ENCODE measurements around the gene TGIF2. TPM values are rescaled to one million over a fixed set of nuclear protein-coding genes. Genes with fewer than 3 reads are reported as not detected.
A peak's percentile ranks its signal among the peaks of the same experiment; 100 is the strongest.

TGIF2 gene
- total and polyA plus RNA-seq, 7 experiments from 2014 or later, result 32.1 to 44.3 (median 37.7) TPM

- CTCF ChIA-PET, result interaction anchor here (0.6 to 3.2 kb wide), 5 partner anchors 16 to 240 kb away, joined by 3 to 24 read pairs (median 4); partner anchors contain the start of gene RAB5IF
- Mint-ChIP-seq H3K27me3 (no peaks in the 10 kb centered on the region), H3K9me3 (peaks cover 0 to 6% (median 0%) of the 10 kb centered on the region in 11 donors), H3K4me1 (peaks cover 30 to 58% (median 43%) of the 10 kb centered on the region in 7 donors), H3K36me3 (peaks cover 4 to 24% (median 8%) of the 10 kb centered on the region in 5 donors), H3K4me3 (peak overlapping the region; percentile 88 to 97 (median 90)), H3K27ac (peak overlapping the region; percentile 80 to 99 (median 95))
- intact Hi-C loops (cut with micrococcal nuclease), result loop anchor here in 1 of 2 donors (10.0 kb wide), 1 partner anchor 1481 kb away; the partner anchor contains the start of gene TRPC4AP
- peaks cover 6 to 31% (median 9%) of the 10 kb centered on the region in 3 experiments for H3K36me3 ChIP-seq (ENCODE audit: control insufficient read depth in 2 of 3, insufficient read depth in 3 of 3, low read length in 3 of 3)
- no peak overlapping the region for H3K27ac ChIP-seq (ENCODE audit: low read depth, low read length)
- no peak overlapping the region for H3K4me3 ChIP-seq (ENCODE audit: low read length)
- peaks cover 13 to 34% of the 10 kb centered on the region in 2 donors for H3K4me1 ChIP-seq (ENCODE audit: control insufficient read depth in 2 of 2, insufficient read depth in 2 of 2, low read length in 2 of 2)
- DNase-seq, result no peak
- POLR2A ChIA-PET, result interaction anchor here (1.0 to 7.4 kb wide), 3 partner anchors 19 to 70 kb away, joined by 4 to 123 read pairs (median 13); partner anchors contain the start of genes RAB5IF and SLA2
- H3K27me3 ChIP-seq (ENCODE audit: control insufficient read depth in 2 of 2, insufficient read depth in 2 of 2, low read length in 2 of 2), result no peaks in the 10 kb centered on the region
- no peaks in the 10 kb centered on the region for H3K9me3 ChIP-seq (ENCODE audit: control insufficient read depth in 2 of 3, low read length in 3 of 3)
- ATAC-seq, result no peak
Measured at GRCh38 chr20:36576081-36576445, 2.7 kb downstream of the TGIF2 start.

- H3K36me3 Mint-ChIP-seq, result peaks cover 4 to 32% (median 14%) of the 10 kb centered on the region in 5 donors
- ChIA-PET POLR2A (interaction anchor here (0.6 to 3.8 kb wide), 4 partner anchors 9 to 27 kb away, joined by 3 to 13 read pairs (median 5); partner anchors contain the start of gene RAB5IF), CTCF (interaction anchor here (0.7 kb wide), 1 partner anchor 12 kb away, joined by 3 read pairs; no protein-coding TSS in a partner anchor)
- no peak for ATAC-seq
- intact Hi-C loops (cut with micrococcal nuclease), result loop anchor here in 1 of 2 donors (10.0 kb wide), 1 partner anchor 1484 kb away; the partner anchor contains the start of gene TRPC4AP
- DNase-seq, result no peak
- H3K4me3 ChIP-seq (ENCODE audit: low read length), result no peak overlapping the region
- H3K27ac ChIP-seq (ENCODE audit: low read depth, low read length), result no peak overlapping the region
- peaks cover 6 to 49% (median 9%) of the 10 kb centered on the region in 3 experiments for H3K36me3 ChIP-seq (ENCODE audit: control insufficient read depth in 2 of 3, insufficient read depth in 3 of 3, low read length in 3 of 3)
- peaks cover 0 to 4% (median 0%) of the 10 kb centered on the region in 11 donors for H3K9me3 Mint-ChIP-seq
- no peak overlapping the region for H3K4me3 Mint-ChIP-seq
- no peaks in the 10 kb centered on the region for H3K9me3 ChIP-seq (ENCODE audit: control insufficient read depth in 2 of 3, low read length in 3 of 3)
- no peaks in the 10 kb centered on the region for H3K27me3 ChIP-seq (ENCODE audit: control insufficient read depth in 2 of 2, insufficient read depth in 2 of 2, low read length in 2 of 2)
- H3K4me1 ChIP-seq (ENCODE audit: control insufficient read depth in 2 of 2, insufficient read depth in 2 of 2, low read length in 2 of 2), result peaks cover 8 to 27% of the 10 kb centered on the region in 2 donors
- no peaks in the 10 kb centered on the region for H3K27me3 Mint-ChIP-seq
- H3K27ac Mint-ChIP-seq, result peak overlapping the region in 4 of 9 donors; percentile 25 to 48 (median 32)
- peaks cover 22 to 50% (median 38%) of the 10 kb centered on the region in 7 donors for H3K4me1 Mint-ChIP-seq
Measured at GRCh38 chr20:36578356-36579041, 5.1 kb downstream of the TGIF2 start.

GRCh38 chr20:36579996-36580545, 6.7 kb downstream of the TGIF2 start:
- POLR2A ChIA-PET, result no interaction called here

GRCh38 chr20:36582322-36582721, 8.9 kb downstream of the TGIF2 start:
- DNase-seq (peak in 4 of 9 donors; percentile 21 to 43 (median 32)), ATAC-seq (peak; percentile 64)
- peak overlapping the region; percentile 21 for H3K27ac ChIP-seq (ENCODE audit: low read depth, low read length)
- peaks cover 4 to 28% (median 14%) of the 10 kb centered on the region in 5 donors for H3K36me3 Mint-ChIP-seq
- H3K4me1 Mint-ChIP-seq, result peaks cover 15 to 34% (median 24%) of the 10 kb centered on the region in 7 donors
- no peaks in the 10 kb centered on the region for H3K27me3 ChIP-seq (ENCODE audit: control insufficient read depth in 2 of 2, insufficient read depth in 2 of 2, low read length in 2 of 2)
- H3K9me3 ChIP-seq (ENCODE audit: control insufficient read depth in 2 of 3, low read length in 3 of 3), result no peaks in the 10 kb centered on the region
- CTCF ChIA-PET, result no interaction called here
- no peaks in the 10 kb centered on the region for H3K27me3 Mint-ChIP-seq
- peaks cover 0 to 8% of the 10 kb centered on the region in 2 donors for H3K4me1 ChIP-seq (ENCODE audit: control insufficient read depth in 2 of 2, insufficient read depth in 2 of 2, low read length in 2 of 2)
- POLR2A ChIA-PET, result interaction anchor here (2.0 kb wide), 1 partner anchor 9 kb away, joined by 6 read pairs; the partner anchor contains the start of gene TGIF2
- H3K9me3 Mint-ChIP-seq, result no peaks in the 10 kb centered on the region
- peak overlapping the region; percentile 65 to 85 (median 79) for H3K27ac Mint-ChIP-seq
- intact Hi-C loops (cut with micrococcal nuclease), result loop anchor here in 1 of 2 donors (1.0 kb wide), 1 partner anchor 8 kb away; no protein-coding TSS in a partner anchor
- H3K4me3 Mint-ChIP-seq, result peak overlapping the region in 4 of 10 donors; percentile 14 to 49 (median 28)
- H3K4me3 ChIP-seq (ENCODE audit: low read length), result no peak overlapping the region
- peaks cover 6 to 59% (median 9%) of the 10 kb centered on the region in 3 experiments for H3K36me3 ChIP-seq (ENCODE audit: control insufficient read depth in 2 of 3, insufficient read depth in 3 of 3, low read length in 3 of 3)

More at GRCh38 chr20:36579996-36580545, 6.7 kb downstream of the TGIF2 start:
- H3K27ac ChIP-seq (ENCODE audit: low read depth, low read length), result no peak overlapping the region
- H3K27me3 Mint-ChIP-seq, result no peaks in the 10 kb centered on the region
- peaks cover 19 to 44% (median 33%) of the 10 kb centered on the region in 7 donors for H3K4me1 Mint-ChIP-seq
- DNase-seq, result no peak
- H3K27ac Mint-ChIP-seq, result peak overlapping the region in 8 of 9 donors; percentile 20 to 86 (median 72)
- H3K9me3 Mint-ChIP-seq, result no peaks in the 10 kb centered on the region
- no peaks in the 10 kb centered on the region for H3K9me3 ChIP-seq (ENCODE audit: control insufficient read depth in 2 of 3, low read length in 3 of 3)
- CTCF ChIA-PET, result interaction anchor here (2.6 kb wide), 1 partner anchor 10 kb away, joined by 10 read pairs; no protein-coding TSS in a partner anchor
- intact Hi-C loops (cut with micrococcal nuclease), result loop anchor here in 1 of 2 donors (10.0 kb wide), 1 partner anchor 1485 kb away; the partner anchor contains the start of gene TRPC4AP
- H3K36me3 Mint-ChIP-seq, result peaks cover 4 to 32% (median 14%) of the 10 kb centered on the region in 5 donors
- peaks cover 6 to 49% (median 9%) of the 10 kb centered on the region in 3 experiments for H3K36me3 ChIP-seq (ENCODE audit: control insufficient read depth in 2 of 3, insufficient read depth in 3 of 3, low read length in 3 of 3)
- peaks cover 5 to 24% of the 10 kb centered on the region in 2 donors for H3K4me1 ChIP-seq (ENCODE audit: control insufficient read depth in 2 of 2, insufficient read depth in 2 of 2, low read length in 2 of 2)
- ATAC-seq, result no peak
- peak overlapping the region in 2 of 10 donors; percentile 23 to 42 for H3K4me3 Mint-ChIP-seq
- H3K27me3 ChIP-seq (ENCODE audit: control insufficient read depth in 2 of 2, insufficient read depth in 2 of 2, low read length in 2 of 2), result no peaks in the 10 kb centered on the region
- no peak overlapping the region for H3K4me3 ChIP-seq (ENCODE audit: low read length)

GRCh38 chr20:36582821-36583220, 9.4 kb downstream of the TGIF2 start:
- ChIA-PET POLR2A (interaction anchor here (2.0 kb wide), 1 partner anchor 9 kb away, joined by 6 read pairs; the partner anchor contains the start of gene TGIF2), CTCF (no interaction called here)
- Mint-ChIP-seq H3K36me3 (peaks cover 4 to 28% (median 14%) of the 10 kb centered on the region in 5 donors), H3K4me1 (peaks cover 19 to 35% (median 28%) of the 10 kb centered on the region in 7 donors), H3K4me3 (peak overlapping the region in 1 of 10 donors; percentile 23), H3K27ac (peak overlapping the region; percentile 65 to 85 (median 79)), H3K9me3 (no peaks in the 10 kb centered on the region), H3K27me3 (no peaks in the 10 kb centered on the region)
- Histone ChIP-seq H3K4me3 (ENCODE audit: low read length) (no peak overlapping the region), H3K36me3 (ENCODE audit: control insufficient read depth in 2 of 3, insufficient read depth in 3 of 3, low read length in 3 of 3) (peaks cover 6 to 59% (median 9%) of the 10 kb centered on the region in 3 experiments), H3K9me3 (ENCODE audit: control insufficient read depth in 2 of 3, low read length in 3 of 3) (no peaks in the 10 kb centered on the region), H3K27me3 (ENCODE audit: control insufficient read depth in 2 of 2, insufficient read depth in 2 of 2, low read length in 2 of 2) (no peaks in the 10 kb centered on the region), H3K27ac (ENCODE audit: low read depth, low read length) (no peak overlapping the region), H3K4me1 (ENCODE audit: control insufficient read depth in 2 of 2, insufficient read depth in 2 of 2, low read length in 2 of 2) (peaks cover 0 to 8% of the 10 kb centered on the region in 2 donors)
- no peak for DNase-seq
- intact Hi-C loops (cut with micrococcal nuclease), result loop anchor here in 1 of 2 donors (1.0 kb wide), 1 partner anchor 9 kb away; no protein-coding TSS in a partner anchor
- no peak for ATAC-seq

GRCh38 chr20:36584018-36584481, 10.7 kb downstream of the TGIF2 start:
- CTCF ChIA-PET, result no interaction called here
- Mint-ChIP-seq H3K36me3 (peaks cover 4 to 26% (median 14%) of the 10 kb centered on the region in 5 donors), H3K27ac (peak overlapping the region in 8 of 9 donors; percentile 6 to 87 (median 69)), H3K4me1 (peaks cover 19 to 39% (median 28%) of the 10 kb centered on the region in 7 donors), H3K27me3 (no peaks in the 10 kb centered on the region), H3K9me3 (no peaks in the 10 kb centered on the region), H3K4me3 (no peak overlapping the region)
- peaks cover 6 to 53% (median 9%) of the 10 kb centered on the region in 3 experiments for H3K36me3 ChIP-seq (ENCODE audit: control insufficient read depth in 2 of 3, insufficient read depth in 3 of 3, low read length in 3 of 3)
- intact Hi-C loops (cut with micrococcal nuclease), result no loop called here
- no peak overlapping the region for H3K27ac ChIP-seq (ENCODE audit: low read depth, low read length)
- H3K4me3 ChIP-seq (ENCODE audit: low read length), result no peak overlapping the region
- no peaks in the 10 kb centered on the region for H3K27me3 ChIP-seq (ENCODE audit: control insufficient read depth in 2 of 2, insufficient read depth in 2 of 2, low read length in 2 of 2)
- POLR2A ChIA-PET, result interaction anchor here (1.2 to 2.0 kb wide), 4 partner anchors 11 to 22 kb away, joined by 3 to 6 read pairs (median 3); partner anchors contain the start of genes RAB5IF and TGIF2
- H3K9me3 ChIP-seq (ENCODE audit: control insufficient read depth in 2 of 3, low read length in 3 of 3), result no peaks in the 10 kb centered on the region
- DNase-seq, result no peak
- H3K4me1 ChIP-seq (ENCODE audit: control insufficient read depth in 2 of 2, insufficient read depth in 2 of 2, low read length in 2 of 2), result peaks cover 0 to 8% of the 10 kb centered on the region in 2 donors
- no peak for ATAC-seq

All from naive thymus-derived CD4-positive, alpha-beta T cell (primary cell).